ENCODE results near the gene PTGDR2.

Gene PTGDR2

GRCh38 chr11:60880643-60881282 is 25.0 kb upstream of the PTGDR2 start:
- DNase-seq (ENCODE audit: extremely low read depth, low read depth) = no peak
- TF ChIP-seq, protein P1, sequence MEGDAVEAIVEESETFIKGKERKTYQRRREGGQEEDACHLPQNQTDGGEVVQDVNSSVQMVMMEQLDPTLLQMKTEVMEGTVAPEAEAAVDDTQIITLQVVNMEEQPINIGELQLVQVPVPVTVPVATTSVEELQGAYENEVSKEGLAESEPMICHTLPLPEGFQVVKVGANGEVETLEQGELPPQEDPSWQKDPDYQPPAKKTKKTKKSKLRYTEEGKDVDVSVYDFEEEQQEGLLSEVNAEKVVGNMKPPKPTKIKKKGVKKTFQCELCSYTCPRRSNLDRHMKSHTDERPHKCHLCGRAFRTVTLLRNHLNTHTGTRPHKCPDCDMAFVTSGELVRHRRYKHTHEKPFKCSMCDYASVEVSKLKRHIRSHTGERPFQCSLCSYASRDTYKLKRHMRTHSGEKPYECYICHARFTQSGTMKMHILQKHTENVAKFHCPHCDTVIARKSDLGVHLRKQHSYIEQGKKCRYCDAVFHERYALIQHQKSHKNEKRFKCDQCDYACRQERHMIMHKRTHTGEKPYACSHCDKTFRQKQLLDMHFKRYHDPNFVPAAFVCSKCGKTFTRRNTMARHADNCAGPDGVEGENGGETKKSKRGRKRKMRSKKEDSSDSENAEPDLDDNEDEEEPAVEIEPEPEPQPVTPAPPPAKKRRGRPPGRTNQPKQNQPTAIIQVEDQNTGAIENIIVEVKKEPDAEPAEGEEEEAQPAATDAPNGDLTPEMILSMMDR (IDR thresholded peaks at IDR 0.05; ENCODE audit: low read depth, low read length, missing control alignments) = no peak

GRCh38 chr11:60879971-60880588 is 24.3 kb upstream of the PTGDR2 start:
- DNase-seq (ENCODE audit: extremely low read depth, low read depth) = no peak
- no peak overlapping the region for H3K4me3 ChIP-seq (replicated peaks; ENCODE audit: low read depth, low read length)
- TF ChIP-seq, protein P1 (IDR thresholded peaks at IDR 0.05; ENCODE audit: low read depth, low read length, missing control alignments) = no peak

More at GRCh38 chr11:60880643-60881282, 25.0 kb upstream of the PTGDR2 start:
- H3K4me3 ChIP-seq (replicated peaks; ENCODE audit: low read depth, low read length) = no peak overlapping the region

DNA sequence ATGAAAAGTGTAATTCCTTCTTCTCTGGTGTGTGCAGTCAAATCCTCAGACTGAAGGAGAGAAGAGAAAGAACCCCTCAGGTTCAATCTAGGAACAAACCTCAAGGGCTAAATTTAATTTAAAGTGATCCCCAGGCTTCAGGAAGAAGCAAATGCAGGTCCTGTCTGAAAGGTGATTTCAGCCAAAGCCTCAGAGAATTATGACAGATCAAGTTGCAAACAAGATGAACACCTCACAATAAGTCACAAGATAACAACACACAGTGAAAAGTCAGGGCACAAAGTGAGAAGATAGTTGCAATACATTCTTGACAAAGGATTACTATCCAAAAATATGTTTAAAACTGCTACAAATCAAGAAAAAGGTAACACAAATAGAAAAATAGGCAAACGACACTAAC is 23.4 kb upstream of the PTGDR2 start:
- no peak overlapping the region for H3K4me3 ChIP-seq (replicated peaks; ENCODE audit: low read depth, low read length)
- TF ChIP-seq, protein P1 (IDR thresholded peaks at IDR 0.05; ENCODE audit: low read depth, low read length, missing control alignments) = no peak
- no peak for DNase-seq (ENCODE audit: extremely low read depth, low read depth)

GRCh38 chr11:60878245-60879101 is 22.7 kb upstream of the PTGDR2 start:
- TF ChIP-seq, protein P1 (IDR thresholded peaks at IDR 0.05; ENCODE audit: low read depth, low read length, missing control alignments) = no peak
- no peak overlapping the region for H3K4me3 ChIP-seq (replicated peaks; ENCODE audit: low read depth, low read length)
- DNase-seq (ENCODE audit: extremely low read depth, low read depth) = no peak

- TF ChIP-seq, protein P1 (IDR thresholded peaks at IDR 0.05; ENCODE audit: low read depth, low read length, missing control alignments) = no peak
- DNase-seq (ENCODE audit: extremely low read depth, low read depth) = no peak
- no peak overlapping the region for H3K4me3 ChIP-seq (replicated peaks; ENCODE audit: low read depth, low read length)
Observed at GRCh38 chr11:60876168-60876485, 20.4 kb upstream of the PTGDR2 start.

GRCh38 chr11:60875366-60876167 is 19.8 kb upstream of the PTGDR2 start:
- TF ChIP-seq, protein P1 (IDR thresholded peaks at IDR 0.05; ENCODE audit: low read depth, low read length, missing control alignments) = no peak
- no peak overlapping the region for H3K4me3 ChIP-seq (replicated peaks; ENCODE audit: low read depth, low read length)
- DNase-seq (ENCODE audit: extremely low read depth, low read depth) = no peak

All from HFF-Myc (cell line).